Body of pancreas (tissue), 4 donors: ENCODE measurements around the gene NME9. TPM values are rescaled to one million over a fixed set of nuclear protein-coding genes. Genes with fewer than 3 reads are reported as not detected.

Source experiments
- ATAC-seq: fragments of 150-250 bp; one replicate; pipeline ENCODE4 v1.9.1; 2016
- DNase-seq, 4 donors: peaks; one replicate each; pipeline ENCODE4 v3.0.0-alpha.2; 2019
- H3K27ac ChIP-seq, 4 donors: fragments of 200-600 bp; sonication (generic); 1 replicate in 3 of 4; 2 replicates in 1 of 4; pipeline versions ENCODE4 v1.5.1 to v1.6.1; 2016 to 2019; ENCODE audit warnings: mild to moderate bottlenecking in 1 of 4, mixed read lengths in 1 of 4, moderate library complexity in 1 of 4
- H3K27me3 ChIP-seq, 2 donors: fragments of 200-600 bp; sonication (generic); one replicate each; pipeline ENCODE4 v1.6.0; 2016; ENCODE audit warnings: mild to moderate bottlenecking in 1 of 2
- H3K36me3 ChIP-seq, 2 donors: fragments of 200-600 bp; sonication (generic); replicated peaks in 1 of 2; 2 replicates each; pipeline ENCODE4 v1.5.1; 2016; ENCODE audit warnings: low read depth in 2 of 2; ENCODE audit not compliant: insufficient read depth in 1 of 2
- H3K4me1 ChIP-seq: fragments of 200-600 bp; sonication (generic); one replicate; pipeline ENCODE4 v1.6.0; 2016
- H3K4me3 ChIP-seq, 2 donors: fragments of 200-600 bp; sonication (generic); 1 replicate in 1 of 2; 2 replicates in 1 of 2; pipeline ENCODE4 v1.5.1; 2016 to 2019
- H3K9me3 ChIP-seq, 3 donors: fragments of 200-600 bp; sonication (generic); 1 replicate in 2 of 3; 2 replicates in 1 of 3; pipeline ENCODE4 v1.5.1; 2016
- CTCF ChIP-seq, 7 experiments: fragments of 450-650 bp in 4 of 7; fragments of 200-600 bp in 3 of 7; sonication (generic) in 3 of 7; IDR thresholded peaks; one replicate each; pipeline ENCODE4 v1.5.1; 2016 to 2019; ENCODE audit warnings: antibody characterized with exemption in 7 of 7
- POLR2A ChIP-seq, 3 donors: fragments of 450-650 bp; IDR thresholded peaks; one replicate each; pipeline ENCODE4 v1.6.1; 2016; ENCODE audit warnings: antibody characterized with exemption in 3 of 3, mild to moderate bottlenecking in 2 of 3
- WGBS, 2 donors: methylation state at CpG; one replicate each; pipeline ENCODE4 v1.1.5; 2017; 5-methylcytosine and 5-hydroxymethylcytosine counted together
- intact Hi-C: fragments of 100-400 bp; cut with DNase I; formaldehyde crosslinking; loops from one replicate; pipeline ENCODE4 v1.15.1; 2023
- total RNA-seq, 2 donors: library from RNA; depleted of rRNA; stranded (reverse); fragments of >200 nt; gene quantifications; one replicate each; pipeline ENCODE4 v1.1.0, GENCODE V29; 2016

NME9 gene
- total RNA-seq, 2 donors from 2014 or later: 1.3 TPM; not detected in 1

GRCh38 chr3:138259126-138259525, 70.5 kb downstream of the NME9 start:
- 95 to 97% methylated on average over 4 of the region's 4 CpGs for WGBS, 2 donors
- no peak overlapping the region for H3K4me3 ChIP-seq

GRCh38 chr3:138257986-138258385, 71.7 kb downstream of the NME9 start:
- 83 to 96% methylated on average over 1 of the region's 1 CpG for WGBS, 2 donors
- Histone ChIP-seq H3K4me3 (no peak overlapping the region), H3K9me3 (no peaks in the 10 kb centered on the region), H3K4me1 (peaks cover 5% of the 10 kb centered on the region), H3K27ac (no peak overlapping the region), H3K36me3 (no peaks in the 10 kb centered on the region), H3K27me3 (no peaks in the 10 kb centered on the region)
- intact Hi-C loops: no loop called here
- DNase-seq (no peak), ATAC-seq (no peak)
- TF ChIP-seq POLR2A (IDR thresholded peaks at IDR 0.05) (no peak), CTCF (IDR thresholded peaks at IDR 0.05) (no peak)

More at GRCh38 chr3:138259126-138259525, 70.5 kb downstream of the NME9 start:
- Histone ChIP-seq H3K4me1 (peaks cover 5% of the 10 kb centered on the region), H3K27ac (no peak overlapping the region), H3K27me3 (no peaks in the 10 kb centered on the region), H3K36me3 (no peaks in the 10 kb centered on the region), H3K9me3 (no peaks in the 10 kb centered on the region)
- TF ChIP-seq CTCF (IDR thresholded peaks at IDR 0.05) (no peak), POLR2A (IDR thresholded peaks at IDR 0.05) (no peak)
- no peak for ATAC-seq
- intact Hi-C loops: no loop called here
- DNase-seq: no peak

GRCh38 chr3:138256022-138256421, 73.6 kb downstream of the NME9 start:
- Histone ChIP-seq H3K4me1 (peaks cover 5% of the 10 kb centered on the region), H3K4me3 (no peak overlapping the region), H3K27me3 (no peaks in the 10 kb centered on the region), H3K36me3 (no peaks in the 10 kb centered on the region), H3K27ac (no peak overlapping the region), H3K9me3 (no peaks in the 10 kb centered on the region)
- 87 to 88% methylated on average over 1 of the region's 1 CpG for WGBS, 2 donors
- ATAC-seq (no peak), DNase-seq (no peak)
- TF ChIP-seq POLR2A (IDR thresholded peaks at IDR 0.05): no peak
- TF ChIP-seq CTCF (IDR thresholded peaks at IDR 0.05): no peak
- intact Hi-C loops: no loop called here

- DNase-seq (no peak), ATAC-seq (peak; percentile 50)
- TF ChIP-seq CTCF (IDR thresholded peaks at IDR 0.05): no peak
- TF ChIP-seq POLR2A (IDR thresholded peaks at IDR 0.05): no peak
- Histone ChIP-seq H3K4me1 (peaks cover 5% of the 10 kb centered on the region), H3K36me3 (no peaks in the 10 kb centered on the region), H3K27me3 (no peaks in the 10 kb centered on the region), H3K4me3 (no peak overlapping the region), H3K9me3 (no peaks in the 10 kb centered on the region), H3K27ac (peak overlapping the region in 2 of 4 donors; percentile 33 to 34)
- intact Hi-C loops: no loop called here
- 26 to 28% methylated on average over 1 of the region's 1 CpG for WGBS, 2 donors
Measured at GRCh38 chr3:138254216-138254615, 75.4 kb downstream of the NME9 start.

GRCh38 chr3:138253609-138254008, 76.0 kb downstream of the NME9 start:
- Histone ChIP-seq H3K4me1 (peaks cover 5% of the 10 kb centered on the region), H3K4me3 (no peak overlapping the region), H3K27ac (peak overlapping the region in 2 of 4 donors; percentile 33 to 44), H3K27me3 (no peaks in the 10 kb centered on the region), H3K36me3 (no peaks in the 10 kb centered on the region), H3K9me3 (no peaks in the 10 kb centered on the region)
- no peak for ATAC-seq
- intact Hi-C loops: no loop called here
- TF ChIP-seq CTCF (IDR thresholded peaks at IDR 0.05) (no peak), POLR2A (IDR thresholded peaks at IDR 0.05) (no peak)
- 89 to 94% methylated on average over 1 of the region's 1 CpG for WGBS, 2 donors
- no peak for DNase-seq
